LoVo (cell line): Measurements from ENCODE around the gene C1orf50.
"Not testable (repeated sequence)": the region's sequence is repeated elsewhere in the genome, so short reads cannot be mapped to it uniquely, and the experiment has no call there.

Experiments used
- DNase-seq: peaks from one replicate; pipeline ENCODE4 v3.0.0-alpha.2; 2016; ENCODE audit warnings: low spot score

Gene C1orf50

DNA sequence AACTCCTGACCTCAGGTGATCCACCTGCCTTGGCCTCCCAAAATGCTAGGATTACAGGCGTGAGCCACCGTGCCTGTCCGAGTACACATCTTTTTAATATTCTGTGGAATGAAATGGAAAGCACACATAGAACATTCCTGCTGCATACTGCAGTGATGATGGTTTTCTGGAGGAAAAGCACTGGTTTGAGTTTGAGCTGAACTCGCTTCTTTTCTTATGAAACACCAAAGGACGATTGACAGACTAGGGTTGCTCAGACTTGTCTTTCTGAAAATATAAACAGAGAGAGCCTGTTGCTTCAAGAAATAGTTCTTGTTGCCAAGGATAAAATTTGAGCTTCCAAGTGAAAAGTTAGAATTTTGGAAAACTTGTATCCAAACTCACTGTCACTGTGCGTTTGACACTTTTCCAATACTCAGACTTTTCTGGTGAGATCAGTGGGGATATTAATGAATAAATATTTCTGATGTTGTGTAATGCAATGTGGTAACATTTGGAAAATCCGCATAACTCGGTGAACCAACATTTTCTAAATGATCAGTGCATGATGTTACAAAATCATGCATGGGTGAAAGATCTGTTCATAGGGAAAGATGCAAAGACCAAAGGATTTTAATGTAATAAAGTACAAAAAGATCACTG, 34.9 kb downstream of the C1orf50 start:
- no peak for DNase-seq

DNA sequence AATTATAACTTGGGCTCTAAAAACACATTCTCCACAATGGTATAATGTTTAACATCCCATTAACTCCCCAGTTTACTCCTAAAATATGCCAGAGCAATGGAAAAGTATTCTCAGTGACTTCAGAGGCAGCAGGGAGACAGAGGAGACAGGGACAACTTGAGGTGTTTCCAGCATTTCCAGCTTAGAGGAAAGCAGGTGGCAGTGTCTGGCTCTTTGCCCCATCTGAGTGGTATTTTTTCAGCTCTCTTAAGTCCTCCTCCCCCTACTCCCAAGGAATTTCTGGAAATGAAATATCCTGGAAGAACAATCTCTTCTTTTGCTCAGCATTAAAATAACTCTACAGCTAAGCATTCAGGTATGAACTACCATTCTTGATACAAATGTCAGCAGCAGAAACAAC, 39.1 kb downstream of the C1orf50 start:
- no peak for DNase-seq

DNA sequence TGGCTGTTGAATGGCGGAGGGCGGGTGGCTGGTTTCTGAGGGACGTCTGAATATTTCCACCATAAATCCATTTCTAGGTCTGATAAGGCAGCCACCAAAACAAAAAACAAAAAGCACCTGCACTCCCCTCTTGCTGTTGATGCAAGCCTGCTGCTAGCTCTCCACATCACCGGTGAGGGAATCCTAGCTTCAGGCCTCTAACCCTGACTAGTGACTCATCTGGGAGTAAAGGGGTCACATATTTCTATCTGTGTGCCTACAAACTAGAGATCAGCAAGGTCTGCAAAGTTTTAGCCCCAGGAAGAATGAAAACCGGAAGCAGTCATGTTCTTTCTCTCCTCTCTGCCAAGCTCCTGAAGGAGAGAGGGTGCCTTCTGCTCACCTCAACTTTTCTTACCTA, 39.5 kb downstream of the C1orf50 start:
- DNase-seq, result no peak

DNA sequence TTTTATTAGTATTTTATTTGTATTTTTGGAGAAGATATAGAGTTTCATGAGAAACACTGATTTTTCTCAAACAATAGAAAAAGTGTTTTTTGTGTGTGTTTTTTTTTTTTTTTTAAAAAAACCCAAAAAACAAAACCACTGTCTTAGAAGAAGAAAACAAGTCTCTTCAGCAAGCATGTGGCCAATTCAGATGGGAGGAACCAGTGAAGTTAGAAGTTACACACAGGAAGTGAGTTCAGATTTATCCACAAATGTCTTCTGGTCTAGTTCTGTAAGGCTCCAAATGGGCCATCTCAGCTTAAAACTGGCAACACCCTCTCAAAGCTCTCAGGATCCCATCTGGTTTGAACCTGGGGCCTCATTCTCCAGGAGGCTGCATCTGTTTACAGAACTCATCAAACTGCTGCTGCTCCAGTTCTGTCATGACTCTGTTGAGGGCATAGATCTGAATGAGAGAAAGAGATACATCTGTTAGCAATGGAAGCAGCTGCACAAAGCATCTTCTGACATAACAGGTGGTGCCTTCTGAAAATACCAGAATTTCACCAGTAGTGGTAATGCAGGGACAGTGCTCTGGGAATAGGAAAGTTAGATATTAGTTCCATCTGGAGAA, 40.1 kb downstream of the C1orf50 start:
- no peak for DNase-seq

DNA sequence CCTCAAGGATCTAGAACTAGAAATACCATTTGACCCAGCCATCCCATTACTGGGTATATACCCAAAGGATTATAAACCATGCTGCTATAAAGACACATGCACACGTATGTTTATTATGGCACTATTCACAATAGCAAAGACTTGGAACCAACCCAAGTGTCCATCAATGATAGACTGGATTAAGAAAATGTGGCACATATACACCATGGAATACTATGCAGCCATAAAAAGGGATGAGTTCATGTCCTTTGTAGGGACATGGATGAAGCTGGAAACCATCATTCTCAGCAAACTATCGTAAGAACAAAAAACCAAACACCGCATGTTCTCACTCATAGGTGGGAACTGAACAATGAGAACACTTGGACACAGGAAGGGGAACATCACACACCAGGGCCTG, 47.8 kb downstream of the C1orf50 start:
- not testable (repeated sequence) for DNase-seq

DNA sequence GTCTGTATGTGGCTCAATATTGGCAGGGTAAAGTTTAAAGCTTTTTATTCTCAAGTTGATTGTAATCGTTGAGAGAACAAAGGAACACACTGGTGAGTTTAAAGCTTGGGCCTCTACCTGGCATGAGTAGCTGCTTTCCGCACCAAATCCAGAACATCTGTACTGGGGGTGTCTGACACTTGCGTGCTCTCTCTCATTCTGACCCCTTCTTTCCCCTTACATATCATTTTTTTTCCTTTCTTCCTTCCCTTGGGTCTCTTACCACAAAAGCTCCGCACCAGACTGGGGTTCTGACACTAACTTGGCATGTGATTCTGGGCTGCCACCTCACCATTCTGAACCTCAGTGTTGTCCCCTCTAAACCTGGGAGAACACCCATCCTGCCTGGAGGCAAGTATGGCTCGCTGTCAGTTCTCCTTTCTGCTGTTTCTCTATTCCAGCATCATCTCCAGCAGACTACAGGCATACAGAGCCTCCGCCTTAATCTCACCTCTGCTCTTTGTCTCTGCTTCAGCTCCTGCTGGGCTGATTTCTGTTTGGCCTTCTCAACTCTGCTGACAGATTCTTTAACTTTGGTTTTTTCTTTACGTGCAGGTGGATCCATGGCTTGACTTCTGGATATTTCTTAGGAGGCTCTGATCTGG, 49.0 kb downstream of the C1orf50 start:
- DNase-seq, result no peak

DNA sequence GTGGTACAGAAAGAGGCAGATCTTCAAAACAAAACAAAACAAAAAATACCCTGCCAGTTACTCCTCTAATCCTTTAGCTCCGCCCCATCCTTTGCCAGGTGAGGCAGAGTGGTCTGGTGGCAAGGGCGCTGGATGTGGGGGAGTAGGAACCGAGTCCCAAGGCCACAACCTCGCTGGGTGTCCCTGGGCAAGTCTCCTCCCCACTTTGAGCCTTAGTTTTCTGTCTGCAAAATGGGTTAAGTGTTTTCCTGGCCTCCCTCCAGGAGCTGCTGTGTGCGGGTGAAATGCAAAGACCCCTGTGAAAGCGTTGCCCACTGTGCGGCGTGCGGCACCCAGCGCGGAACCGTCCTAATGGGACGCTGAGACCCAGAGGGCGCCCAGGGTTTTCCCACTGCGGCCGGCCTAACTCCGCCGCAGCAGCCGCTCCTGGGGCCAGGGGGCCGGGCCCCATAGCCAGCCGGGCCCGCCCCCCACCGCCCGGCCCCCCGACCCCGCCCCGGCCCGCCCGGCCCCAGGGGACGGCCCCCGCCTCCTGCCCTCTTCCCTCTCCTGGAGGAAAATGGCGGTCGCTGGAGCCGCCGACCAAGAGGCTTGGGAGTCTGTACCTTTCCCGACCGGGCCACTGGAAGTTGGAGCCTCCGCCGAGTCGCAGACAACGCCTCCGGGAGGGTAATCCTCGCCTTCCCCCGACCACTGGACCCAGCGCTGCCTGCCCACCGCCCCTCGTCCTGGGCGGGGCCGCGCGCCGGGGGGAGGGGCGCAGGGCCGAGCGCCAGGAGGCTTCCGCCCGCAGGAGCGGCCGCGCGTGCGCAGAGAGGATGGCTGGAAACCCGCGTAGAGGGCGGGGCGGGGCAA, 49.8 kb downstream of the C1orf50 start, which contains the start of the genes ERMAP and SVBP:
Gene ERMAP, plus strand, starts transcription at position 538 of the 855 bp plus-strand sequence. CDS start 13,327 bp downstream, outside the sequence.
Gene SVBP, minus strand, starts transcription at position 813 of the 855 bp plus-strand sequence. CDS start 853 bp downstream, outside the sequence.
- DNase-seq, result peak; percentile 93

DNA sequence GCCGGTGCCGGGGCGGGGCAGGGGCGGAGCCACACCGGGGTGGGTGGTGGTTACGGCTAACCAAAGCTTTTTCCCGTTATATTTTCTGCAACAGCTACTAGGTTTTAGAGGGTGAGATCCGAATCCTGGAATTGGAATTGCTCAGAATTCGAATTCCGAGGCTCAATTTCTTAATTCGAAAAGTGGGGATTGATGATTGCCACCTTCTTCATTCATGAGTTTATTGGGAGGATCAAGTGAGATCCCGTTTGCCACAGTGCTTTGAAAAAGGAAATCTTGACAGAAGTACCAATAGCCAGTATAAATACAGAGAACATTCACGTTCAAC, 50.4 kb downstream of the C1orf50 start:
- no peak for DNase-seq

DNA sequence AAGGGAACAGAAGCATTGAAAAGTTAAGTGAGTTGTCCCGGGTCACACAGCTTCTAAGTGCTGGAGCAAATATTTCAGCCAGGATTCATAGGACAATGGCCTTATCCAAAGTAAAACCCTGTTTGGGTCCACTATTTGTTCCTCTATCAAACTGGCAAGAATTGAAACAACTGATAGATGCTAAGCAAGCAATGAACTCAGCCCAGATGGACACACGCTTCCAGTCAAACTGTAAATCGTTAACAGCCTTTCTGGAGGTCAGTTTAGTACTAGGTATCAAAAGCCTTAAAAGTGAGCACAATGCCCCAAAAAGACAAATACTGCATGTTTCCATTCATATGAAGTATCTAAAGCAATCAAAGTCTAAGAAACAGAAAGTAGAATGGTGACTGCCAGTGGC, 50.9 kb downstream of the C1orf50 start:
- DNase-seq, result no peak

DNA sequence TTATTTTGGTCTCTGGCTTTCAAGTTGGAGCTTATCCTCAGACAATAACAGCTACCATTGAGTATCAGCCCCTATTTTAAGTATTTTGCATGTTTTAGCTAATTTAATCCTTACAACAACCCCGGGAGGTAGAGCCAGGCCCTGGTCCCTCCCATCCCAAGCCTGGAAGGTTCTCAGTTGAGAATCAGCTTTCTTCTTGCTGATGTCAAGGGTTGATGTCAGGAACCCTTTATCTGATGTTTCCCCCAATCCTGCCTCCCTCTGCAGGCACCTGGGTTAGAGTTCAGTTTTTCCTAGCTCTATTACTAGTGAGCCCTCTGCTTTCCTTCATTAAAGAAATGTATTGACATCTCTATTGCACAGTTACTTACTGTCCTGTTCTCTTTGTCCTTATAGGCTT, 53.8 kb downstream of the C1orf50 start:
- no peak for DNase-seq

DNA sequence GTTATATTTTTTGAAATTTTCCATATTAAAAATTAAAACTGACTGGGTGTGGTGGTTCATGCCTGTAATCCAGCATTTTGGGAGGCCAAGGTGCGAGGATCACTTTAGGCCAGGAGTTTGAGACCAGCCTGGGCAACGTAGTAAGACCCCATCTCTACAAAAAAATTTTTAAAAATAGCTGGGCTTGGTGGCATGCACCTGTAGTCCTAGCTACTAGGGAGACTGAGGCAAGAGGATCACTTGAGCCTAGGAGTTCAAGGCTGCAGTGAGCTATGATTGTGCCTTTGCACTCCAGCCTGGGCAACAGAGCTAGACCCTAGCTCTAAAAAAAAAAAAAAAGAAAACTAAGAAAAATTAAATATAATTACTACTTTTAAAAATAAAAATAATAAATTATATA, 54.6 kb downstream of the C1orf50 start:
- DNase-seq, result no peak

DNA sequence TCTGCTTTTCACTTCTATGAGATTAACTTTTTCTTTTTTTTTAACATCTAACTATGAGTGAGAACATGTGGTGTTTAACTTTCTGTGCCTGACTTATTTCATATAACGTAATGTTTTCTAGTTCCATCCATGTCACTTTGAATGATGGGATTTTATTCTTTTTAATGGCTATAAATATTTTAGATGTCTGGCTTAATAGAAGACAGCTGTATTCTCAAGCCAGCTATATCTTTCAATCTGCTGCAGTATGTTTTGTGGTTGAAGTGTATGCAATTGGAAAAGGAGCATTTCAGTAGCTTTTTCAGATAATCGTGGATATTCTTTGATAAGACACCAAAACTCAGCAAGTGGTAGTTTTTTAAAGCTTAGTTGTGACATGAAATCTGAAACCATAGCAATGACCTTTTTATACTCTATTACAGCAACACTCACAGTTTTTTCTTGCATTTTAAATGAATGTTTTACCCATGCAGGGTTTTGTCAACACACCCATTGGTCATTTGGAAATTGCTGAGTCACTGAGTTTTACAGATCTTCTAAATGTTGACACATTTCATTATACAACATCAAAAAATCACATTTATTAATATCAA, 55.8 kb downstream of the C1orf50 start:
- DNase-seq, result no peak

DNA sequence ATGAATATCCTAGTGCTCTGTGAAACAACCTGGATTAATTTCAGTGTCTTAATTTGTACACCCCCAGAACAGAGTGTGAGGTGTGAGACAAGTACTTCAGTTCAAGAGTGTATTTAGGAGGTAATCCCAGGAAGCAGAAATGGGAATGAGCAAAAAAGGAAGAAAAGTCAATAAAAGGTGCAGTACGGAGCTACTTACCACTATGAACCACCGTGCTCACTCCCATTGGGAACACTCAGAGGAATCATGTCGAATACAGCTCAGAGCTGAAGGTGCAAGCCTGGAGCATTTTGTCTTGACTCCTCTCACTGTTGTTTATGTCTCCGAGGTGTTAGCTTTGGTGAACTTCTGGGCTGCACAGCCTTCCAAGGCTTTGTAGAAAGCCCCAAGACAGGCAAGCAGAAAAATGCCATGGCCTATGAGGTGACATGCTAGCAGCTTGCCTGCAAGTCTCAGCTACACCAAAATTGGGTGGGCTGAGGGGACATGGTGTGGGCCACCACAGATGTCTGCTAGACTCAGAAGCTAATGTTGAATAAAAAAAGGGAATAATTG, 57.5 kb downstream of the C1orf50 start:
- DNase-seq, result no peak

DNA sequence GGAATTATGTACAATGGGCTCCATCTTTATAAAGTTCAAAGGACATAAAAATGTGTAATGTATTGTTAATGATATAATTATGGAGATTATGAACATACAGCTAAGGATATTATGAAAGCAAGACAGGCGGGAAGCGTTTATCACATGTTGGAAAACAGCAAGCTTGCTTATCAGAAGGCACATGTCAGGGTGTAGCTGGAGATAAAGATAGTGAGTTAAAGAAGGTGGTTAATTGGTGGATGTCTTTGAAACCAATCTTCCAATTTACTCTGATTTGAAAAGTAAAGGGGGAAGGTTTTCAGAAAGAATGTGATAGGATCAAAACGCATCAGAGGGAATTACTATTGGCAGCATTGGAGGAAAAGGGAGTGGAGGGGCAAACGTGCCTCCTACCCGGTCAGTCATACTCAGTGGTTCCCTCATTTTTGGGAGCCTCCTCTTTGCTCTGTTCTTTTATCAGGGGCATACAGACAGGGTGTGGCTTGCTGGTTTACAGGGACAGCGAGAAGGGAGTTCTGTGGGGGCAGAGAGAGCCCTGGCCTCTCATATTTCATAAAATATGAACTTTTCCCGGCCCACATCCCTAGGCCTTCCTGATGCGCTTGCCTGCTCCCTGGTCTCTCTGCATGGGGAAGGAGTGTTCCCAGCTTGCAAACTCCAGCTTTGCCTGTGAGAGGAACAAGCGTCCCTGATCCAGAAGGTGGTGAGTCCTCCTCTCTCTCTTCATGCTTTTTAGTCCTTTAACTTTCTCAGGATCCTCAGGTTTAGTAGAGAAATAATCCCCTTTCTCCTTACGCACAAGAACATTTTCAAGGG, 58.2 kb downstream of the C1orf50 start:
- no peak for DNase-seq
